WERI-Rb-1 (cell line): ENCODE data around the gene MACROH2A2.
"Not testable (repeated sequence)": the region's sequence is repeated elsewhere in the genome, so short reads cannot be mapped to it uniquely, and the experiment has no call there.

Experiments
- DNase-seq: peaks from one replicate; pipeline ENCODE4 v3.0.0-alpha.2; 2020
- H3K27ac ChIP-seq: fragments of 250-450 bp; sonication (Bioruptor Pico); 2 replicates; pipeline ENCODE4 v1.5.1; 2020; ENCODE audit warnings: mild to moderate bottlenecking, moderate library complexity
- H3K27me3 ChIP-seq: fragments of 250-450 bp; sonication (Bioruptor Pico); 2 replicates; pipeline ENCODE4 v1.5.1; 2021; ENCODE audit warnings: mild to moderate bottlenecking, low read depth, moderate library complexity; ENCODE audit not compliant: insufficient read depth, severe bottlenecking
- H3K36me3 ChIP-seq: fragments of 250-450 bp; sonication (Bioruptor Pico); 2 replicates; pipeline ENCODE4 v1.5.1; 2020; ENCODE audit warnings: mild to moderate bottlenecking, moderate library complexity
- H3K4me3 ChIP-seq: 2 replicates; pipeline ENCODE4 v1.5.1; 2011; ENCODE audit warnings: low read depth, mild to moderate bottlenecking, control low read depth, low read length
- H3K9me3 ChIP-seq: fragments of 250-450 bp; sonication (Bioruptor Pico); 2 replicates; pipeline ENCODE4 v1.5.1; 2021; ENCODE audit warnings: mild to moderate bottlenecking, moderate library complexity; ENCODE audit not compliant: severe bottlenecking
- TF ChIP-seq, protein P1 (sequence below): IDR thresholded peaks from 2 replicates; pipeline ENCODE4 v1.5.1; 2011; ENCODE audit warnings: low read depth, mild to moderate bottlenecking, control low read depth, inconsistent platforms, low read length

The MACROH2A2 gene

DNA sequence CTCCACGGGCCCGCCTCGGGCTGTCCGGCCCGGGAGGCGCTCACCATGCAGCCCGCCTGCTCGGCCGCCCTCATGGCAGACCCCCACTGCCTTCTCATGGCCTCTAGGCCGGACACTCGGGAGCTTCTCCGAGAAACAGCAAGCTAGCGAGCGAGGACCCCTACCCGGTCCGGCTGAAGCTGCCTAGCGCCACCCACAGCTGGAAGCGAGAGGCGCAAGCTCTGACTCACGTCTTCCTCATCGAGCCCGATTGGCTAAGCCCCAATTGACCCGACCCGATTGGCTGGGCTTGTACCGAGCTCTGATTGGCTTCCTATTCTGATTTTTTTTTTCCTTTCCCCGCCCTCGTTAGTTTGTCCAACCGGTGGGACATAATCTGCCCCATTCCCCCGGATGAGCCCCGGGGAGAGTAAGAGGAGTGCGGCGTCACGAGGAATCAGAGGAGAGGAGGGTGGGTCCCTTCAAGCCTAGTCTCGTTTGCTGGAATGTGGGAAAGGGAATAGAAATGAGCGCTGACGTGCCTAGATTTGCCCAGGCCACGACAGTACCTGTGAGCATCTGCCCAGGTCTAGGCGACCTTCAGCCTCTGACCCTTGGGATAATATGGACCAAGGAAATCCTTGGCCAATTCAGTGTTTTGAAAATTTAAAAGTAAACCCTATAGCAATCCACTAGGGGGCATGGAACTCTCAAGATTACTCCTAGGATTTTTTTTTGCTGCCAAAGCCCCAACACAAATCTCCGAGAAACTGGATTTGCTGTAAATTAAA is 94.0 kb downstream of the MACROH2A2 start, which contains the start of gene TYSND1:
Gene TYSND1 (minus strand): TSS at position 212 of the 770 bp plus-strand sequence. CDS start 114 bp downstream, at position 98.
- Histone ChIP-seq H3K36me3 (peaks cover 10% of the 10 kb centered on the region), H3K27me3 (no peaks in the 10 kb centered on the region), H3K9me3 (no peaks in the 10 kb centered on the region), H3K27ac (peak within 1 kb of the TSS; percentile 77), H3K4me3 (peak within 1 kb of the TSS; percentile 74)
- TF ChIP-seq, protein P1, sequence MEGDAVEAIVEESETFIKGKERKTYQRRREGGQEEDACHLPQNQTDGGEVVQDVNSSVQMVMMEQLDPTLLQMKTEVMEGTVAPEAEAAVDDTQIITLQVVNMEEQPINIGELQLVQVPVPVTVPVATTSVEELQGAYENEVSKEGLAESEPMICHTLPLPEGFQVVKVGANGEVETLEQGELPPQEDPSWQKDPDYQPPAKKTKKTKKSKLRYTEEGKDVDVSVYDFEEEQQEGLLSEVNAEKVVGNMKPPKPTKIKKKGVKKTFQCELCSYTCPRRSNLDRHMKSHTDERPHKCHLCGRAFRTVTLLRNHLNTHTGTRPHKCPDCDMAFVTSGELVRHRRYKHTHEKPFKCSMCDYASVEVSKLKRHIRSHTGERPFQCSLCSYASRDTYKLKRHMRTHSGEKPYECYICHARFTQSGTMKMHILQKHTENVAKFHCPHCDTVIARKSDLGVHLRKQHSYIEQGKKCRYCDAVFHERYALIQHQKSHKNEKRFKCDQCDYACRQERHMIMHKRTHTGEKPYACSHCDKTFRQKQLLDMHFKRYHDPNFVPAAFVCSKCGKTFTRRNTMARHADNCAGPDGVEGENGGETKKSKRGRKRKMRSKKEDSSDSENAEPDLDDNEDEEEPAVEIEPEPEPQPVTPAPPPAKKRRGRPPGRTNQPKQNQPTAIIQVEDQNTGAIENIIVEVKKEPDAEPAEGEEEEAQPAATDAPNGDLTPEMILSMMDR: peak; percentile 96
- DNase-seq: peak; percentile 98

DNA sequence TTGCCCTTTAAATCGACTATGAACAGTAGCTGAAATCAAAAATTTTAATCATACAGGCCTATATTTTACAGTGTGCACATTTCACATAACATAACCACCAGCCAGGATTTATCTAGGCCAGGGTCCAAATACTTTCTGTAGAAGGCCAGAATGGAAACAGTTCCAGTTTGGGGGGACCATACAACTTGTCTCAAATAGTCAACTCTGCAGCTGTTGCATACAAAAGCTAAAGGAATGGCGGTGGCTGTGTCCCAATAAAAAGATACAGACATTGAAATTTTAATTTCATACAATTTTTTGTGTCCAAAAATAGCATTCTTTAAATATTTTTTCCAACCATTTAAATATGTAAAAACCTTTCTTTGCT is 94.6 kb downstream of the MACROH2A2 start:
- Histone ChIP-seq H3K36me3 (peaks cover 16% of the 10 kb centered on the region), H3K4me3 (no peak overlapping the region; the same call in 1 of the 2 replicates), H3K27ac (peak overlapping the region; percentile 48), H3K27me3 (no peaks in the 10 kb centered on the region), H3K9me3 (no peaks in the 10 kb centered on the region)
- TF ChIP-seq, protein P1: no peak
- DNase-seq: no peak

DNA sequence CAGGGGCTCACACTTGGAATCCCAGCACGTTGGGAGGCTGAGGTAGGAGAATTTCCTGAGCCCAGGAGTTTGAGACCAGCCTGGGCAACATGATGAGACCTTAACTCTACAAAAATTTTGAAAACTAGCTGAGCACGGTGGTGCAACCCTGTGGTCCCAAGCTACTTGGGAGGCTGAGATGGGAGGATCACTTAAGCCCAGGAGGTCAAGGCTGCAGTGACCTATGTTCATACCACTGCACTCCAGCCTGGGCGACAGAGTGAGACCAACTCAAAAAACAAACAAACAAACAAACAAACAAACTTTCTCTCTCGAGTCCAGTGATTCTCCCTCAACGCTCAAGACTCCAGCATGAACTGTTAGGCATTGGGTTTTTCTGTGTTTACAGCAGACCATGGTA is 95.9 kb downstream of the MACROH2A2 start:
- H3K9me3 ChIP-seq: no peaks in the 10 kb centered on the region
- H3K4me3 ChIP-seq: no peak overlapping the region
- DNase-seq: no peak
- TF ChIP-seq, protein P1: no peak
- H3K27ac ChIP-seq: no peak overlapping the region
- no peaks in the 10 kb centered on the region for H3K27me3 ChIP-seq
- H3K36me3 ChIP-seq: peaks cover 25% of the 10 kb centered on the region

DNA sequence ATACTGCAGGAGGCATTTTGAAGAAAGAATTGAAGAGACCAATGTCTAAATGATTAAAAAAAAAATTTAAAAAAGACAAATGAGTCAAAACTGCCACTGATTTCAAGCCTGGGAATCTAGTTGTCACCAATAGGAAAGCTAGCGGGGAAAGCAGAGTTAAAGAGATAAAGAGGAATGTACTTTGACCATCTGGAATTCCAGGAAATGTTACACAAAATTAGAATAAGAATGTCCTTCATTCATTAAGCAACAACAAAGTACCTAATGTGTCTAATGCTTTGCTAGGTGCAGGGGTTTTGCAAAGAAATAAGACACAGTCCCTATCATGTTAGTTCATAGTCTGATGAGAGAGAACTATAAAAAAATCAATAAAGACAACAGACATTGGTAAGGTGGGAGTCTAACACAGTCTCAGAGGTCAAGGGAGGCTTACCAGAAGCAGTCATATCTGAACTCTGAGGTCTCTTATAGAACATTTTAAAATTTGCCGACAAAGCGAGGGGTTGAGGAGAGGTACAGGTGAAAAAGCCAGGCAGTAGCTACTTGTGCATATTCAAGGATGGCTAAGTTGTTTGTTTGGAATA is 102.7 kb downstream of the MACROH2A2 start:
- H3K27me3 ChIP-seq: no peaks in the 10 kb centered on the region
- no peak for DNase-seq
- TF ChIP-seq, protein P1: no peak
- H3K9me3 ChIP-seq: no peaks in the 10 kb centered on the region
- H3K36me3 ChIP-seq: peaks cover 78% of the 10 kb centered on the region
- H3K4me3 ChIP-seq: no peak overlapping the region
- no peak overlapping the region for H3K27ac ChIP-seq

DNA sequence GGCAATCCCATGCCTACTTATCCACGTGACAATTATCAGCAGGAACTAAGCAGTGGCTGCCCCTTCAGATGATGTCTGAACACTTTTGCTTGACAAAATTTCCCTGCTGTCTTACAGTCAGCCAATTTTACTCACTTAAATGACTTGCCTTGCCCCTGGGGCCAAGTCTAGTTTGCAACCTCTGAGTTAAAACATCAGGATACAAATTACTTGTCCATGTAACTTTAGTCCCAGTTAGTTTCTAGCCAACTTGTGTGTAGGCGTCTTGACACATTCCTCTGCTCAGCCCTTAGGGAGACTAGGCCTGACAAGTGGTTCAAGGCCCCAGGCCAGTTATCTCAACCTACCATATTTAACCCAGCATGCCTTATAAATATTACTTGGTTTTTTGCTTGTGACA is 105.5 kb downstream of the MACROH2A2 start:
- H3K36me3 ChIP-seq: peaks cover 76% of the 10 kb centered on the region
- H3K27ac ChIP-seq: no peak overlapping the region
- no peaks in the 10 kb centered on the region for H3K27me3 ChIP-seq
- DNase-seq: no peak
- no peaks in the 10 kb centered on the region for H3K9me3 ChIP-seq
- H3K4me3 ChIP-seq: no peak overlapping the region
- TF ChIP-seq, protein P1: no peak

DNA sequence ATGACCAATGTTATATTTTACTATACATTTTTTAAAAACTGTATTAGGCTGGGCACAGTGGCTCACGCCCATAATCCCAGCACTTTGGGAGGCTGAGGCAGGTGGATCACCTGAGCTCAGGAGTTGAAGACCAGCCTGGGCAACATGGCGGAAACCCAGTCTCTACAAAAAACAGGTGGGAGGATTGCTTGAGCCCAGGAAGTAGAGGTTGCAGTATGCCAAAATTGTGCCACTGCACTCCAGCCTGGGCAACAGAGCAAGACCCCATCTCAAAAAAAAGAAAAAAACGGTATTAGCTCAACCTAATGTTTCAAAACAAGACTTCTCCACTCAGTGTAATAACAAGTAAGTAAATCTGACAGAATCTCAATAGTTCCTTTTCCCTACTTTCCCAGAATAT is 106.7 kb downstream of the MACROH2A2 start:
- H3K27me3 ChIP-seq, DNase-seq, H3K9me3 ChIP-seq, H3K4me3 ChIP-seq: not testable (repeated sequence)
- peak overlapping the region; percentile 5 for H3K27ac ChIP-seq
- peaks cover 69% of the 10 kb centered on the region for H3K36me3 ChIP-seq
